ENCODE results near the gene CENPP.

Gene CENPP

DNA sequence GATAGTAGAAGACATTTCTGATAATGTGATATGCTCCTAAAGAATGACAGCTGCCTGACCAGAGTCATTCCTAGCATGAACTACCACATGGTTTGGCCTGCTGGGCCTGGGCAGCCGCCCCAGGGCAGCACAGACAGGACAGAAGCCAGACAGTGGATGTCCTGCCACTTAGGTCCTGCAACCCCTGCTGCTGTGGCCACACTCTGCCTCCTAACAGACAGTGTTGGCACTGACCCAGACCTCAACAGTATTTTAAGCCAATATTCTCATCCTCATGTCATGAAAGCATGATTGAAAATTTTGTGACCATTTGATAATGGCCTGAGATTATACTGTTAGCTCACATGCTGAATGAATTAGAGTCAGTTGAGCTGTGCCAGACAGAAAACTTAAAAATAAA lies 15.8 kb downstream of the CENPP start:
- Histone ChIP-seq H3K4me3 (ENCODE audit: extremely low read depth, insufficient read depth, low read length, poor library complexity, severe bottlenecking) (no peak overlapping the region), H3K9me3 (ENCODE audit: control insufficient read depth, low read length) (no peaks in the 10 kb centered on the region), H3K36me3 (ENCODE audit: control insufficient read depth, insufficient read depth, low read length) (peaks cover 27% of the 10 kb centered on the region), H3K27ac (ENCODE audit: low read depth, low read length, severe bottlenecking) (no peak overlapping the region), H3K4me1 (ENCODE audit: control insufficient read depth, insufficient read depth, low read length, poor library complexity, severe bottlenecking) (no peaks in the 10 kb centered on the region)
- WGBS, 2 experiments (ENCODE audit: insufficient coverage in 2 of 2): 100% methylated on average over 1 of the region's 1 CpG

DNA sequence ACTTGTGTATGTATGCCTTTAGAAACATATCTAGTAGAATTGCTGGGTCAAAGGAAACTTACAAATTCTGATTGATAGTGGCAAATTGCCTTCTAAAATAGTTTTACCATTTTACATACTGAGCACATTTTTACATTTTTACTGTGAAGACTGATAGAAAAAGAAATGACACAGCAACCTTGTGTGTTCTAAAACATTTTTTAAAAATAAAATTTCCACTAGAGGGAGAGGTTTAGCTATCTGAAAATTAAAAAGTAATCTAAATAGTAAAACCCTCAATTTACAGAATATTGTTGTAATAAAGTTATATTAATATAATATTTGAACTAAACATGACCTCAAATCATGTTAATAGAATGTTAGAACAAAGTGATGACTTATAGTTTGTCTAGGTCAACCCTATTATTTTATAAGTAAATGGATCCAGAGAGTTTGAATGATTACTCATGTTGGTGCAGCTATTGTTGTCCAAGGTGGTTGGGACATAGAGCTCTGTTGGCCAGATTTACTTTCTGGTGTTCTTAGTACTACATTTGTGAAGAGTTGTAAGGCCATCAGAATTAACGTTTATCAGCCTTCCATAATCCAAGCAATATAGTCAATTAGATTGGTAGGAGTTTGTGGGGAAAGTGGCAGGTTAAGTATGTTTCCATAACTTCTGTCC lies 17.2 kb downstream of the CENPP start:
- no CpG with 5 or more reads among the region's 1 CpG for WGBS, 2 experiments (ENCODE audit: insufficient coverage in 2 of 2)
- peaks cover 26% of the 10 kb centered on the region for H3K36me3 ChIP-seq (ENCODE audit: control insufficient read depth, insufficient read depth, low read length)
- H3K9me3 ChIP-seq (ENCODE audit: control insufficient read depth, low read length): no peaks in the 10 kb centered on the region
- H3K4me1 ChIP-seq (ENCODE audit: control insufficient read depth, insufficient read depth, low read length, poor library complexity, severe bottlenecking): no peaks in the 10 kb centered on the region
- no peak overlapping the region for H3K27ac ChIP-seq (ENCODE audit: low read depth, low read length, severe bottlenecking)
- no peak overlapping the region for H3K4me3 ChIP-seq (ENCODE audit: extremely low read depth, insufficient read depth, low read length, poor library complexity, severe bottlenecking)

DNA sequence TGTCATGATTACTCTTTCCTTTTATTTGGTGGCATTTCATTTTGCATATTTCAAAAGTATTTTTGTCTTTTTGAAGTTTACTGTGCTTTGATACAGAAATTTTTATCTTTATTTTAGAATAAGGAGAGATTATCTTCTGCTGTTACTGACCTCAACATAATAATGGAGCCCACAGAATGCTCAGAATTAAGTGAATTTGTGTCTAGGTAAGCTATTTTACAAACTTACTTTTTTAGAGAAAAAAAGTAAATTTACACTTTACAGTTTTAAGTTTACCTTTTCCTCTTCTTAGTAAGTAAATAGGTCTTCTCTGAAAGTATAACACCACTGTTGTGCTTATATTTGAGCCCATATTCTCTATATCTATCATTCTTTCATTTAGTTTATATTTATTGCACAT lies 19.8 kb downstream of the CENPP start:
- Histone ChIP-seq H3K36me3 (ENCODE audit: control insufficient read depth, insufficient read depth, low read length) (peaks cover 5% of the 10 kb centered on the region), H3K27ac (ENCODE audit: low read depth, low read length, severe bottlenecking) (no peak overlapping the region), H3K9me3 (ENCODE audit: control insufficient read depth, low read length) (no peaks in the 10 kb centered on the region), H3K4me3 (ENCODE audit: extremely low read depth, insufficient read depth, low read length, poor library complexity, severe bottlenecking) (no peak overlapping the region), H3K4me1 (ENCODE audit: control insufficient read depth, insufficient read depth, low read length, poor library complexity, severe bottlenecking) (no peaks in the 10 kb centered on the region)

DNA sequence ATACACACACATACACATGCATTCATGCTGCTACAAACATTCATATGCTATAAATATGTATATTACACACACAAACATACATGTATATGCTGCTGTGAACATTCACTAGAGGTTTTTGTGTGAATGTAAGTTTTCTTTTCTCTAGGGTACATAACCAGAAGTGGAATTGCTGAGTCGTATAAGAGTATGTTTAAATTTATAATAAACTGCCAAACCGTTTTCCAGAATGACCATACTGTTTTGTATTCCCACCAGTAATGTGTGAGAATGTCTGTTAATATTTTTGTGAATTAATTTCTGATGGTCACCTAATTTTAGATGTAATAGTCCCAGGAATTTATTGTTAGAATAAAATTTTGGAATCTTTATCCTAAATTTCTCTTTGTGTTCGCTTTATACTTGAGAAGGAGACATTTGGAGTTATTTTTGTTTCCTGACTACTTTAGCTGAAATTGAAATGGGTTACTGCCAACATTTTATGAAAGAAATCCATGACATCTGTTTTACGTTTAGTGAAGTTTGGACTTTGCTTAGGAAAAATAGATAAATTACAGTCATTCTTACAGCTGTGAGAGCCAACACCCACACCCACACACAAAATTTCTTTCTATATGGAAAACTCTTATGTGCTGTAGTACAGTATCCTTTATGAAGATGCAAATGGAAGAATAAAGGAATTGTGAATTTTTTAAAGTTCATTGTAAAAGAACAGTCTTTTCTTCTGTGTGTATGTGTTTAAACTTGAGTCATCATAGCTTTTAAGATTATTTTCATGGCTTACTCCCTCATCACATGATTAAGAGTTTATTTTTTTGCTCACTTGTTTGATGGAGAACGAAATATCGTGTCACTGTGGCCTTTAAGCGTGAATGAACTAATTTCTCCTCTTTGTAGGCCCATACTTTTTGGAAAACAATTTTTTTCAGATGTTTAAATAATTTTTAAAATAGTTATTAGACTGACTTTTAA lies 24.3 kb downstream of the CENPP start:
- Histone ChIP-seq H3K4me1 (ENCODE audit: control insufficient read depth, insufficient read depth, low read length, poor library complexity, severe bottlenecking) (no peaks in the 10 kb centered on the region), H3K27ac (ENCODE audit: low read depth, low read length, severe bottlenecking) (no peak overlapping the region), H3K9me3 (ENCODE audit: control insufficient read depth, low read length) (peaks cover 15% of the 10 kb centered on the region), H3K36me3 (ENCODE audit: control insufficient read depth, insufficient read depth, low read length) (peaks cover 14% of the 10 kb centered on the region), H3K4me3 (ENCODE audit: extremely low read depth, insufficient read depth, low read length, poor library complexity, severe bottlenecking) (no peak overlapping the region)
- WGBS, 2 experiments (ENCODE audit: insufficient coverage in 2 of 2): no CpG with 5 or more reads among the region's 7 CpGs

DNA sequence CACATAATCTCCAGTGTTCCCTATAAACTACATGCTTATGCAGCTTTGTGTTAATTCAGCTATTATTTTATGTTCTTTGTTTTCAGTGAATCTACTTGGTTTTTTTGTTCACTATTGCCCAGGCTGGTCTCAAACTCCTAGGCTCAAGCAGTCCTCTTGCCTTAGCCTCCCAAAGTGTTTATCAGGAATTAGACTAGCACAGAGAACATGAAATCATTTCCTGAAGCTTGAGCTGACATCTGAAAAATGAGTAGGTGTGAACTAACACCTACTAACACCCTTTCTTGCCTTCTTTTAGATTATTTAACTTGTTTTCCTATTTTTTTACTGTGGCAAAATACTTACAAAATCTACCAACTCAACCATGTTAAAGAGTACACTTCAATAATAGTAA lies 25.0 kb downstream of the CENPP start:
- peaks cover 14% of the 10 kb centered on the region for H3K36me3 ChIP-seq (ENCODE audit: control insufficient read depth, insufficient read depth, low read length)
- H3K9me3 ChIP-seq (ENCODE audit: control insufficient read depth, low read length): peaks cover 15% of the 10 kb centered on the region
- no peak overlapping the region for H3K27ac ChIP-seq (ENCODE audit: low read depth, low read length, severe bottlenecking)
- H3K4me3 ChIP-seq (ENCODE audit: extremely low read depth, insufficient read depth, low read length, poor library complexity, severe bottlenecking): no peak overlapping the region
- H3K4me1 ChIP-seq (ENCODE audit: control insufficient read depth, insufficient read depth, low read length, poor library complexity, severe bottlenecking): no peaks in the 10 kb centered on the region

DNA sequence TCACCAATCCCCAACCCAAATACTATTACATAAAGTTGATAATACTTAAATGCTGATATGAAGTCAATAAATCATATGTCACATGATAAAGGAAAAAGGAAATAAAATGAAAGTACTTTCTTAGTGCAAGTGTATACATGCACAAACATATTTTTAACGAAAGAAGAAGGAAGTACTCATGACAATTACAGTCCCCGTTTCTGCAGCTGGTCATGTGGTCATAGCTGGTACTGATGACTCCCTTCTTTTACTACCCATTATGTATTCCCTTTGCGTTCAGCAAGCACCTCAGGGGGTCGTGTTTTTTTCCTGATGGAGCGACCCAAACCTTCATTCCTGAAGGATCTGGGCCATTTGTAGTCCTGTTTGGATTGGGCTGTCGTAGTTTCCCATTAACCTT lies 27.3 kb downstream of the CENPP start:
- Histone ChIP-seq H3K27ac (ENCODE audit: low read depth, low read length, severe bottlenecking) (no peak overlapping the region), H3K4me1 (ENCODE audit: control insufficient read depth, insufficient read depth, low read length, poor library complexity, severe bottlenecking) (no peaks in the 10 kb centered on the region), H3K36me3 (ENCODE audit: control insufficient read depth, insufficient read depth, low read length) (peaks cover 11% of the 10 kb centered on the region), H3K9me3 (ENCODE audit: control insufficient read depth, low read length) (peaks cover 15% of the 10 kb centered on the region), H3K4me3 (ENCODE audit: extremely low read depth, insufficient read depth, low read length, poor library complexity, severe bottlenecking) (no peak overlapping the region)
- WGBS, 2 experiments (ENCODE audit: insufficient coverage in 2 of 2): 80 to 89% methylated on average over 1 to 3 of the region's 6 CpGs

DNA sequence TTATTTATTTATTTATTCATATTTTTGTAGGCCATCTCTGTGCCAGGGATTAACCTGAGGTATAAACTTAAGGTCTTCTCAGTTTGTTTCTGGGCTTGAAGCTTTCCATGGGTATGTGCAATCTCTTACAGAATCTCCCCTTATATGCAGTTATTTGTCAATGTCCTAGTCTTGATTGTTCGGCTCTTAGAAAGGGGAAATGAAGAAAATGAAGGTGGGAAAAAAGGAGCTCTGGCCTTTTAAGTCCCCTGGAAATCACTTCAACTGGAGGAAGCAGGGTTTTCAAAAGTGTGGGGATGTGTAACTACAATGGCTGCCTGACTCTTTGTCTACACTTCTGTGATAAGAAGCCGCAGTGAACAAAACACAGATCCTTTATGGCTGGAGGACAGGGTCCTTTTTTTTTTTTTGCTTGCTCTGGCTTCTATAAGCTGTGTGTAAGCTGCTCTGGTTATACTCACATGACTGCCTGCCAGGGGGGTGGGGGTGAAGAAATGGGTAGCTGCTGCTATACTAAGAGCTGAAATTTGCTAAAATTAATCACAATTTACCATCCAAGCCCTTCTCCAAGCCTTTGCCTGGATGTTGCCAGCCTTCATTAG lies 33.7 kb downstream of the CENPP start:
- 67% methylated on average over 1 of the region's 2 CpGs; no CpG with 5 or more reads in 1 of the 2 experiments for WGBS, 2 experiments (ENCODE audit: insufficient coverage in 2 of 2)
- H3K9me3 ChIP-seq (ENCODE audit: control insufficient read depth, low read length): peaks cover 2% of the 10 kb centered on the region
- no peak overlapping the region for H3K4me3 ChIP-seq (ENCODE audit: extremely low read depth, insufficient read depth, low read length, poor library complexity, severe bottlenecking)
- H3K4me1 ChIP-seq (ENCODE audit: control insufficient read depth, insufficient read depth, low read length, poor library complexity, severe bottlenecking): no peaks in the 10 kb centered on the region
- H3K36me3 ChIP-seq (ENCODE audit: control insufficient read depth, insufficient read depth, low read length): no peaks in the 10 kb centered on the region
- H3K27ac ChIP-seq (ENCODE audit: low read depth, low read length, severe bottlenecking): peak overlapping the region; percentile 88

DNA sequence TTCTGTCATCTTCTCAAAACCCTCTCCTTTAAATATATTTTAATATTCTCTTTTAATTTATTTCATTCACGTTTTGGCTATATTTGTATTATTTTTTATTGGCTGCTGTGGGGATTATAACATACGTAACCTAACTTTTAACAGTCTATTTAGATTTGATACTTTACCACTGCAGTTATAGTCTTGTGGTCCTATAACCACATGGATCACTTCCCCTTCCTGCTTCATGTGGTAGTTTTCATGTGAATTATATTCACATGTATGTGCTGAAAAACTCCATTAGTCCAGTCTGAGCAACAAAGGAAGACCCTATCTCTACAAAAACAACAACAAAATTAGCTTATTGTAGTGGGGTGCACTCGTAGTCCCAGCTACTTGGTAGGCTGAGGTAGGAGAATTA lies 34.3 kb downstream of the CENPP start:
- H3K9me3 ChIP-seq (ENCODE audit: control insufficient read depth, low read length): no peaks in the 10 kb centered on the region
- no CpG with 5 or more reads among the region's 3 CpGs for WGBS, 2 experiments (ENCODE audit: insufficient coverage in 2 of 2)
- no peaks in the 10 kb centered on the region for H3K4me1 ChIP-seq (ENCODE audit: control insufficient read depth, insufficient read depth, low read length, poor library complexity, severe bottlenecking)
- no peak overlapping the region for H3K4me3 ChIP-seq (ENCODE audit: extremely low read depth, insufficient read depth, low read length, poor library complexity, severe bottlenecking)
- no peaks in the 10 kb centered on the region for H3K36me3 ChIP-seq (ENCODE audit: control insufficient read depth, insufficient read depth, low read length)
- no peak overlapping the region for H3K27ac ChIP-seq (ENCODE audit: low read depth, low read length, severe bottlenecking)

DNA sequence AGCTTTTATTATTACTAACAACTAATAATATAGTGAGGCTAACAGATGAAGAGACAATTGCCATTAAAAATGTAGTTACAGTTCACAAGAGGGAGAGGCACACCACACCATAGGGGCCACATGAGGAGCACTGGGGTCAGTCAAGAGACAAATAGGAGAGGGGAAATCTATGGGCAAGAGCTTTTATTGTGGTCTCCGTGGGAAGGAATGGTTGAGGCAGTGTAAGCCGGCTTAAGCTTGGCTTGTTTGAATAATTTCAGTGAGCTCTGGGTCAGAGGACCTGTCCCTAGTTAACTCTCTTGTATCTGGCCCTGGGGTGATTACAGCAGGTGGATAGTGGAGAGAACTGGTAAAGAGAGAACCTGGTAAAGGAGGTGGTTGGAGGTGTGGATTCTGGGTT lies 43.3 kb downstream of the CENPP start:
- Histone ChIP-seq H3K4me1 (ENCODE audit: control insufficient read depth, insufficient read depth, low read length, poor library complexity, severe bottlenecking) (no peaks in the 10 kb centered on the region), H3K4me3 (ENCODE audit: extremely low read depth, insufficient read depth, low read length, poor library complexity, severe bottlenecking) (no peak overlapping the region), H3K36me3 (ENCODE audit: control insufficient read depth, insufficient read depth, low read length) (no peaks in the 10 kb centered on the region), H3K27ac (ENCODE audit: low read depth, low read length, severe bottlenecking) (no peak overlapping the region), H3K9me3 (ENCODE audit: control insufficient read depth, low read length) (peaks cover 4% of the 10 kb centered on the region)
- WGBS, 2 experiments (ENCODE audit: insufficient coverage in 2 of 2): 22 to 25% methylated on average over 2 of the region's 2 CpGs

DNA sequence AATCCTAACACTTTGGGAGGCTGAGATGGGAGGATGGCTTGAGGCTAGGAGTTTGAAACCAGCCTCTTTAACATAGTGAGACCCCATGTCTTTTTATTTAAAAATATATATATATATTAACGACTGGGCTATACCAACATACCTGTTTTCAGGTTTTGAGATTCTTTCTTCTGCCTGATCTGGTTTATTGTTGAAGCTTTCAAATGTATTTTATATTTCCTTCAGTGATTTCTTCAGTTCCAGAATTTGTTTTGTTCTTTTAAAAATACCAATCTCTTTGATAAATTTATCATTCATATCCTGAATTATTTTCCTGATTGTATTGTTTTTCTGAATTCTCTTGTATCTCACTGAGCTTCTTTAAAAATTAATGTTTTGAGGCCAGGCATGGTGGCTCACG lies 47.4 kb downstream of the CENPP start:
- Histone ChIP-seq H3K4me3 (ENCODE audit: extremely low read depth, insufficient read depth, low read length, poor library complexity, severe bottlenecking) (no peak overlapping the region), H3K9me3 (ENCODE audit: control insufficient read depth, low read length) (peaks cover 6% of the 10 kb centered on the region), H3K36me3 (ENCODE audit: control insufficient read depth, insufficient read depth, low read length) (no peaks in the 10 kb centered on the region), H3K27ac (ENCODE audit: low read depth, low read length, severe bottlenecking) (no peak overlapping the region), H3K4me1 (ENCODE audit: control insufficient read depth, insufficient read depth, low read length, poor library complexity, severe bottlenecking) (peaks cover 10% of the 10 kb centered on the region)
- 75 to 78% methylated on average over 1 of the region's 2 CpGs for WGBS, 2 experiments (ENCODE audit: insufficient coverage in 2 of 2)

DNA sequence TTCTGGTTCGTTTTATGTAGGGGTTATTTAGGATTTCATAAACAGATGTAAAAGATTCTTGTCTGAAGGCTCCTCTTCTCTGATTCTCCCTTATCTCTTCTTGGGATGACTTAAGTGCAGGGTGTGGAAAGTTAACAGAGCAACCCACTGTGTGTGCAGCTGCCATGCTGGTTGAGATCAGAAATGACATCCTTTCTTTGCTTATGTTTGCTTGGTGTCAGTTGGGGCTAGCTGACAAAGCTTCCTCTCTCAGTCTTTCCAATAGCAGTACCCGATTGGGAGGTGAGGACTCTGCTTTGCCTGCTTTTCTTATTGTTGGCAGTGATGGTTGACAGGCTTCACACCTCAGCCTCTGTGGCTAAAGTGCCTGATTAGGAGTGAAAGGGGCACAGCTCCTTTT lies 52.1 kb downstream of the CENPP start:
- no peak overlapping the region for H3K4me3 ChIP-seq (ENCODE audit: extremely low read depth, insufficient read depth, low read length, poor library complexity, severe bottlenecking)
- H3K27ac ChIP-seq (ENCODE audit: low read depth, low read length, severe bottlenecking): peak overlapping the region; percentile 71
- WGBS, 2 experiments (ENCODE audit: insufficient coverage in 2 of 2): no CpG with 5 or more reads among the region's 2 CpGs
- H3K9me3 ChIP-seq (ENCODE audit: control insufficient read depth, low read length): peaks cover 6% of the 10 kb centered on the region
- H3K36me3 ChIP-seq (ENCODE audit: control insufficient read depth, insufficient read depth, low read length): peaks cover 4% of the 10 kb centered on the region
- H3K4me1 ChIP-seq (ENCODE audit: control insufficient read depth, insufficient read depth, low read length, poor library complexity, severe bottlenecking): peaks cover 34% of the 10 kb centered on the region
